Measurements from ENCODE around the gene LIAS.
"Not testable (repeated sequence)": the region's sequence is repeated elsewhere in the genome, so short reads cannot be mapped to it uniquely, and the experiment has no call there.

LIAS gene

GRCh38 chr4:39452860-39453587 is 5.8 kb upstream of the LIAS start:
- no peak for DNase-seq (ENCODE audit: low read depth in 2 of 2)

GRCh38 chr4:39453738-39454137 is 5.1 kb upstream of the LIAS start:
- no peak for DNase-seq (ENCODE audit: low read depth in 2 of 2)

GRCh38 chr4:39455486-39455885 is 3.4 kb upstream of the LIAS start:
- no peak for DNase-seq (ENCODE audit: low read depth in 2 of 2)

GRCh38 chr4:39456946-39457763 is 1.7 kb upstream of the LIAS start:
- no peak for DNase-seq (ENCODE audit: low read depth in 2 of 2)

- not testable (repeated sequence) for DNase-seq (ENCODE audit: low read depth in 2 of 2)
Observed at GRCh38 chr4:39458161-39458504, 723 bp upstream of the LIAS start.

- no peak for DNase-seq (ENCODE audit: low read depth in 2 of 2)
Observed at GRCh38 chr4:39464886-39465501, 6.1 kb downstream of the LIAS start.

GRCh38 chr4:39466747-39467146 is 7.9 kb downstream of the LIAS start:
- no peak for DNase-seq (ENCODE audit: low read depth in 2 of 2)

- no peak for DNase-seq (ENCODE audit: low read depth in 2 of 2)
Observed at GRCh38 chr4:39467464-39467863, 8.6 kb downstream of the LIAS start.

- DNase-seq (ENCODE audit: low read depth in 2 of 2): no peak
Observed at GRCh38 chr4:39469429-39470077, 10.7 kb downstream of the LIAS start.

- no peak for DNase-seq (ENCODE audit: low read depth in 2 of 2)
Observed at GRCh38 chr4:39470402-39470801, 11.5 kb downstream of the LIAS start.

GRCh38 chr4:39472396-39472795 is 13.5 kb downstream of the LIAS start:
- no peak for DNase-seq (ENCODE audit: low read depth in 2 of 2)

- no peak for DNase-seq (ENCODE audit: low read depth in 2 of 2)
Observed at GRCh38 chr4:39476187-39476895, 17.5 kb downstream of the LIAS start.

- no peak for DNase-seq (ENCODE audit: low read depth in 2 of 2)
Observed at GRCh38 chr4:39480251-39480650, 21.4 kb downstream of the LIAS start.

- DNase-seq (ENCODE audit: low read depth in 2 of 2): no peak
Observed at GRCh38 chr4:39480902-39481695, 22.2 kb downstream of the LIAS start.

GRCh38 chr4:39484582-39485272 is 25.9 kb downstream of the LIAS start:
- DNase-seq (ENCODE audit: low read depth in 2 of 2): no peak

GRCh38 chr4:39486221-39486804 is 27.5 kb downstream of the LIAS start:
- DNase-seq (ENCODE audit: low read depth in 2 of 2): no peak

GRCh38 chr4:39490322-39490721 is 31.5 kb downstream of the LIAS start:
- no peak for DNase-seq (ENCODE audit: low read depth in 2 of 2)

- DNase-seq (ENCODE audit: low read depth in 2 of 2): no peak
Observed at GRCh38 chr4:39494354-39494753, 35.5 kb downstream of the LIAS start.

- no peak for DNase-seq (ENCODE audit: low read depth in 2 of 2)
Observed at GRCh38 chr4:39495446-39496213, 36.8 kb downstream of the LIAS start.

Measured in stimulated activated CD4-positive, alpha-beta T cell treated with anti-CD3 and anti-CD28 coated beads, Interleukin-15, amount 100 ng/mL, for 48 hours (primary cell).